ENCODE measurements around the gene DKKL1.
A peak's percentile ranks its signal among the peaks of the same experiment; 100 is the strongest.

Gene DKKL1

GRCh38 chr19:49359851-49360820, 3.5 kb upstream of the DKKL1 start:
- no peak overlapping the region; the same call in 1 of the 2 replicates for H3K27ac ChIP-seq
- TF ChIP-seq ZFX (IDR thresholded peaks at IDR 0.05) (no peak), CTCF (conservative IDR thresholded peaks at IDR 0.05) (no peak)

GRCh38 chr19:49361438-49362047, 2.1 kb upstream of the DKKL1 start:
- H3K27ac ChIP-seq, result peak overlapping the region; percentile 78
- TF ChIP-seq CTCF (conservative IDR thresholded peaks at IDR 0.05), result no peak
- no peak for TF ChIP-seq ZFX (IDR thresholded peaks at IDR 0.05)

- H3K27ac ChIP-seq, result peak within 1 kb of the TSS; percentile 78
- TF ChIP-seq ZFX (IDR thresholded peaks at IDR 0.05) (no peak), CTCF (conservative IDR thresholded peaks at IDR 0.05) (no peak)
Measured at GRCh38 chr19:49362048-49362928, 1.4 kb upstream of the DKKL1 start, which contains the start of gene TEAD2. TEAD2 (minus strand) TSS chr19:49362416; CDS start chr19:49360075, 2,341 bp downstream.

- H3K27ac ChIP-seq, result peak overlapping the region; percentile 78
- TF ChIP-seq ZFX (IDR thresholded peaks at IDR 0.05) (no peak), CTCF (conservative IDR thresholded peaks at IDR 0.05) (no peak)
Measured at GRCh38 chr19:49362929-49363267, 779 bp upstream of the DKKL1 start.

- H3K27ac ChIP-seq, result peak overlapping the region; percentile 51
Measured at GRCh38 chr19:49364083-49364737, 533 bp downstream of the DKKL1 start.

GRCh38 chr19:49366110-49366509, 2.4 kb downstream of the DKKL1 start:
- H3K27ac ChIP-seq, result no peak overlapping the region

More at GRCh38 chr19:49364083-49364737, 533 bp downstream of the DKKL1 start:
- TF ChIP-seq ZFX (IDR thresholded peaks at IDR 0.05) (no peak), CTCF (conservative IDR thresholded peaks at IDR 0.05) (no peak)

More at GRCh38 chr19:49366110-49366509, 2.4 kb downstream of the DKKL1 start:
- no peak for TF ChIP-seq ZFX (IDR thresholded peaks at IDR 0.05)
- no peak for TF ChIP-seq CTCF (conservative IDR thresholded peaks at IDR 0.05)
